ENCODE measurements around the gene MICALL2. TPM values are rescaled to one million over a fixed set of nuclear protein-coding genes. Genes with fewer than 3 reads are reported as not detected.

MICALL2 gene
- total and polyA plus RNA-seq, 2 donors (not counting 1 experiment from before 2014, with no cell fraction given), result 11.7 to 60.1 TPM

DNA sequence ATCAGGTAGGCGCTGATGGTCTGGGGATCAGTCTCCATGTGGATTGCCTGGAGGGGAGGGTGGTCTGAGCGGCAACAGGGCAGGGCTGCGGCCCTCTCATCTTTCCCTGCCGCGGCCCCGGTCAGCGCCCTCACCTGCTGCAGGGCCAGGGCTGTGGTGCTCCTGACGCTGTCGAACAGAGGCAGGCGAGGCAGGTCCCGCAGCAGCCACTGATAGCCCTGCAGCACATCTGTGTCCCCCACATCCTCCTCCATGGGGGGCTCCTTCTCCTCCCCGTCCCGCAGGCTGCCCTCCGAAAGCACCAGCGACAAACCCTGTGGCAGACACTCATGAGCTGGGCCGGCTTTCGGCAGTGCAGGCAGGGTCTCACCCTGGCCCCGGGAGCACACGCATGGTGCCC lies 25.9 kb upstream of the MICALL2 start:
- Histone ChIP-seq H3K4me1 (ENCODE audit: control insufficient read depth, extremely low read depth, insufficient read depth, low read length) (no peaks in the 10 kb centered on the region), H3K9ac (ENCODE audit: insufficient read depth, low read length) (no peak overlapping the region), H3K4me3 (replicated peaks in 1 of 4; ENCODE audit: control extremely low read depth in 1 of 4, insufficient read depth in 1 of 4, low read depth in 3 of 4, low read length in 4 of 4) (no peak overlapping the region), H2AFZ (ENCODE audit: low read length) (no peak overlapping the region), H3K27me3 (ENCODE audit: control insufficient read depth, insufficient read depth, low read length) (no peaks in the 10 kb centered on the region), H3K4me2 (ENCODE audit: extremely low read depth, insufficient read depth, low read length) (no peak overlapping the region), H3K27ac (ENCODE audit: insufficient read depth, low read length) (no peak overlapping the region), H3K79me2 (ENCODE audit: control insufficient read depth, insufficient read depth, low read length) (no peaks in the 10 kb centered on the region), H3K36me3 (ENCODE audit: control insufficient read depth, insufficient read depth, low read length) (peaks cover 43% of the 10 kb centered on the region), H4K20me1 (ENCODE audit: control insufficient read depth, extremely low read depth, insufficient read depth, low read length) (no peaks in the 10 kb centered on the region), H3K9me3 (ENCODE audit: control insufficient read depth, insufficient read depth, low read depth, low read length) (no peaks in the 10 kb centered on the region)
- no peak for TF ChIP-seq EZH2 (IDR thresholded peaks at IDR 0.05; ENCODE audit: low read length, missing control alignments)
- TF ChIP-seq, protein P1, sequence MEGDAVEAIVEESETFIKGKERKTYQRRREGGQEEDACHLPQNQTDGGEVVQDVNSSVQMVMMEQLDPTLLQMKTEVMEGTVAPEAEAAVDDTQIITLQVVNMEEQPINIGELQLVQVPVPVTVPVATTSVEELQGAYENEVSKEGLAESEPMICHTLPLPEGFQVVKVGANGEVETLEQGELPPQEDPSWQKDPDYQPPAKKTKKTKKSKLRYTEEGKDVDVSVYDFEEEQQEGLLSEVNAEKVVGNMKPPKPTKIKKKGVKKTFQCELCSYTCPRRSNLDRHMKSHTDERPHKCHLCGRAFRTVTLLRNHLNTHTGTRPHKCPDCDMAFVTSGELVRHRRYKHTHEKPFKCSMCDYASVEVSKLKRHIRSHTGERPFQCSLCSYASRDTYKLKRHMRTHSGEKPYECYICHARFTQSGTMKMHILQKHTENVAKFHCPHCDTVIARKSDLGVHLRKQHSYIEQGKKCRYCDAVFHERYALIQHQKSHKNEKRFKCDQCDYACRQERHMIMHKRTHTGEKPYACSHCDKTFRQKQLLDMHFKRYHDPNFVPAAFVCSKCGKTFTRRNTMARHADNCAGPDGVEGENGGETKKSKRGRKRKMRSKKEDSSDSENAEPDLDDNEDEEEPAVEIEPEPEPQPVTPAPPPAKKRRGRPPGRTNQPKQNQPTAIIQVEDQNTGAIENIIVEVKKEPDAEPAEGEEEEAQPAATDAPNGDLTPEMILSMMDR (conservative IDR thresholded peaks at IDR 0.05 in 1 of 2, IDR thresholded peaks at IDR 0.05 in 1 of 2; ENCODE audit: low read depth in 1 of 2, low read length in 2 of 2), result no peak
- DNase-seq (ENCODE audit: low read depth in 2 of 2), result no peak

DNA sequence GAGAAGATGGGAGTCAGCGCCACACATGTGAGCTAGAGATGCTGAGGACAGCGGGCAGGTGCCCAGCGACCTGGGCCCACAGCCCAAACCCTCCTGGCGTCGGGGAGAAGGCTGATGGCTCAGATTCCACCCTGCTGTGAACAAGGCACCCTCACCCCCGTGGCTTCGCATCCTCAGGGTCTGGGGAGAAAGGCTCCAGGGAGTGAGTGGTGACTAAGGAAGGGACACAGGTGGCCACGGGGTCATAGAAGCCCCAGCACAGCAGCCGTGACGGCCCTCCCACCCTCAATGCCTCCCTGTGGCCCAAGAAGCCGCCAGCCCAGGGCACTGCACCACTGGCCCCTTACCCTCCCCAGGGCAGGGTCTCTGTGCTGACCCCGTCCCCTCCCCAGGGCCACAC lies 25.3 kb upstream of the MICALL2 start:
- no peak overlapping the region for H3K9ac ChIP-seq (ENCODE audit: insufficient read depth, low read length)
- no peak overlapping the region for H3K27ac ChIP-seq (ENCODE audit: insufficient read depth, low read length)
- H2AFZ ChIP-seq (ENCODE audit: low read length), result no peak overlapping the region
- TF ChIP-seq, protein P1 (conservative IDR thresholded peaks at IDR 0.05 in 1 of 2, IDR thresholded peaks at IDR 0.05 in 1 of 2; ENCODE audit: low read depth in 1 of 2, low read length in 2 of 2), result no peak
- TF ChIP-seq EZH2 (IDR thresholded peaks at IDR 0.05; ENCODE audit: low read length, missing control alignments), result no peak
- H3K27me3 ChIP-seq (ENCODE audit: control insufficient read depth, insufficient read depth, low read length), result no peaks in the 10 kb centered on the region
- no peak overlapping the region for H3K4me2 ChIP-seq (ENCODE audit: extremely low read depth, insufficient read depth, low read length)
- H4K20me1 ChIP-seq (ENCODE audit: control insufficient read depth, extremely low read depth, insufficient read depth, low read length), result no peaks in the 10 kb centered on the region
- H3K9me3 ChIP-seq (ENCODE audit: control insufficient read depth, insufficient read depth, low read depth, low read length), result no peaks in the 10 kb centered on the region
- H3K4me1 ChIP-seq (ENCODE audit: control insufficient read depth, extremely low read depth, insufficient read depth, low read length), result no peaks in the 10 kb centered on the region
- H3K36me3 ChIP-seq (ENCODE audit: control insufficient read depth, insufficient read depth, low read length), result peaks cover 40% of the 10 kb centered on the region
- no peak overlapping the region for H3K4me3 ChIP-seq (replicated peaks in 1 of 4; ENCODE audit: control extremely low read depth in 1 of 4, insufficient read depth in 1 of 4, low read depth in 3 of 4, low read length in 4 of 4)
- H3K79me2 ChIP-seq (ENCODE audit: control insufficient read depth, insufficient read depth, low read length), result no peaks in the 10 kb centered on the region
- no peak for DNase-seq (ENCODE audit: low read depth in 2 of 2)

DNA sequence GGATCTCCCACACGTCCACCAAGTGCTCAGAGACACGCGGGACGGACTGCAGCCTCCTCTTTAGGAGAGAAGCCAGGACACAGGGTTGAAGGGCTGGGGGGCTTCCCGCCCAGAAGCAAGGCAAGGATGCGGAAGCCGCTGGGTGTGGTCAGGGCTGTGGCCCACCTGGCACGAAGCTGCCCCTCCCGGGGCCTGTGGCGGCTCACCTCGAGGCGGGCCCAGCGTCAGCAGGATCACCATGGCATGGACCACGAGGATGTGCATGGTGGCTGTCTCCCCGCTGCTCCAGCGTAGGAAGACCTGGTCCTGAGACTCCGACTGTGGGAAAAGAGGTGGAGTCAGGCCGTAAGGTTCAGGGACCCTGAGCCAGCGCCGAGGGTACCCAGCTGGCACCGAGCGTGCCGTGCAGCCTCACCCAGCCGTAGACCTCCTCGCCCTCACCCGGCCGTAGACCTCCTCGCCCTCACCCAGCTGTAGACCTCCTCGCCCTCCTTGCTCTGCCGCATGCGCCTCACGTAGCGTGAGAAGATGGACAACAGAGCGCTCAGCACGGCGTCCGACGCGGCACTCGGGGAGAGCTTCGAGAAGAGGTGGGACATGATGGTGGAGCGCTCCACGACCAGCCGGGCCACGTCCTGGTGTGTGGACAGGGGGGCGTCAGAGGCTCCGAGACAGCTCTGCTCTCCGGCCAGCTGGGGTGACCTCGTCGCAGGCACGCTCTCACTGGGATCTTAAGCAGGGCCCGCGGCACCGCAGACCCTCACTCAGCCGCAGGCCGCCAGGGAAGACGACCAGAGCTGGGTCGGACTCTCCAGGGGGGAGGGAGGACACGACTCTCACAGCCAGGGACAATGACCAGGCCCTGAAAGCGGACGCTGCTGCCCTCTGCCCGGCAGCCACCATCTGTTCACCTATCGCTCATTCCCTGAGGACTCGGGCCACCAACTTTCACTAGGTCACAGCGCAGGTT lies 24.6 kb upstream of the MICALL2 start:
- H3K36me3 ChIP-seq (ENCODE audit: control insufficient read depth, insufficient read depth, low read length), result peaks cover 37% of the 10 kb centered on the region
- no peak overlapping the region for H3K4me2 ChIP-seq (ENCODE audit: extremely low read depth, insufficient read depth, low read length)
- no peak overlapping the region for H3K27ac ChIP-seq (ENCODE audit: insufficient read depth, low read length)
- no peaks in the 10 kb centered on the region for H3K27me3 ChIP-seq (ENCODE audit: control insufficient read depth, insufficient read depth, low read length)
- H3K4me3 ChIP-seq (replicated peaks in 1 of 4; ENCODE audit: control extremely low read depth in 1 of 4, insufficient read depth in 1 of 4, low read depth in 3 of 4, low read length in 4 of 4), result no peak overlapping the region
- DNase-seq (ENCODE audit: low read depth in 2 of 2), result no peak
- no peak overlapping the region for H2AFZ ChIP-seq (ENCODE audit: low read length)
- H3K9ac ChIP-seq (ENCODE audit: insufficient read depth, low read length), result no peak overlapping the region
- H3K79me2 ChIP-seq (ENCODE audit: control insufficient read depth, insufficient read depth, low read length), result no peaks in the 10 kb centered on the region
- no peaks in the 10 kb centered on the region for H3K9me3 ChIP-seq (ENCODE audit: control insufficient read depth, insufficient read depth, low read depth, low read length)
- no peaks in the 10 kb centered on the region for H3K4me1 ChIP-seq (ENCODE audit: control insufficient read depth, extremely low read depth, insufficient read depth, low read length)
- no peaks in the 10 kb centered on the region for H4K20me1 ChIP-seq (ENCODE audit: control insufficient read depth, extremely low read depth, insufficient read depth, low read length)
- TF ChIP-seq EZH2 (IDR thresholded peaks at IDR 0.05; ENCODE audit: low read length, missing control alignments), result no peak
- TF ChIP-seq, protein P1 (conservative IDR thresholded peaks at IDR 0.05 in 1 of 2, IDR thresholded peaks at IDR 0.05 in 1 of 2; ENCODE audit: low read depth in 1 of 2, low read length in 2 of 2), result no peak

All from fibroblast of lung (primary cell).